Measurements from ENCODE around the gene DDIT4. TPM values are rescaled to one million over a fixed set of nuclear protein-coding genes. Genes with fewer than 3 reads are reported as not detected.
A peak's percentile ranks its signal among the peaks of the same experiment; 100 is the strongest.

Gene DDIT4
- total and polyA plus RNA-seq, 9 of the 15 experiments (the other 6 are each of a cell fraction or from before 2014, with no cell fraction given), result 8.2 to 675 (median 159) TPM

DNA sequence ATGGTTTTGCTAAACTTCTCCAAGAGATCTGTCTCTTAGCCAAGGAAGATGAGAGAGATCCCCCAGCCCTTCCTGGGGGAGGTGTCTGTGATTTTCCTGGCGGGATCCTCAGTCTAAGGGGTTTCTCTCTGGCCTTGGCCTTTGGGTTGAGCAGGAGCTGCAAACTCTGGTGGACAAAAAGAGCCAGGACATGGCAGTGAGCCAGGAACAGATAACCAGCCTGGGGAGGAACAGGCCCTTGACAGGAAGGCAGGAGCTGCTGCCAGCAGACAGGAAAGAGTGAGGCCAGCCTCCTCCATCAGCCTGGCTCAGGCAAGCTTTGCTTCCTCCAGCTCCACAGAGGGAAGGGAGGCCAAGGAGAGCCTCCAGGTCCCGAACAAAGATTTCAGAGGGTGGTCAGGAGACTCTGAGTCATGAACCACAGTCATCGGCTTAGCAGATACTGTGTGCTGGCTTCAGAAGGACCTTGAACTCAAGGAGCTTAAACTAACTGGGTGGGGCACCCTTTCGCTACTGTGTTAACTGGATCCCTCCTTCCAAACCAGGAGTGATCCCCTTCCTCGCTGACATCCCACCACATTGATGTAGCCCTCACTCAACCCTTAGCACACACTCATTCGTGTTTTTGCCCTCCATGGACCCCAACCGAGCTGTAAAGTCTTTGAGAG lies 34.7 kb downstream of the DDIT4 start (continued):
- TF ChIP-seq ZBTB7A (IDR thresholded peaks at IDR 0.05; ENCODE audit: borderline replicate concordance, control insufficient read depth, low read depth, low read length) (peak; percentile 31; the same call in 1 of the 2 replicates), ZNF764 (CRISPR knock-in tag; IDR thresholded peaks at IDR 0.05; ENCODE audit: low read depth) (no peak), FOXM1 (IDR thresholded peaks at IDR 0.05; ENCODE audit: low read depth) (peak; percentile 53), FOXM1 (CRISPR knock-in tag; IDR thresholded peaks at IDR 0.05; ENCODE audit: low read depth) (no peak), CXXC5 (CRISPR knock-in tag; IDR thresholded peaks at IDR 0.05) (peak; percentile 82), ZNF239 (CRISPR knock-in tag; IDR thresholded peaks at IDR 0.05) (peak; percentile 86), CBFA2T2 (conservative IDR thresholded peaks at IDR 0.05) (peak; percentile 42), LEF1 (IDR thresholded peaks at IDR 0.05) (peak; percentile 80; the same call in 1 of the 2 replicates), TEAD4 (IDR thresholded peaks at IDR 0.05; ENCODE audit: low read length) (peak; percentile 64), TEAD4 (CRISPR knock-in tag; IDR thresholded peaks at IDR 0.05; ENCODE audit: borderline replicate concordance) (no peak), CBX2 (IDR thresholded peaks at IDR 0.05; ENCODE audit: insufficient read depth, low read length, poor library complexity, severe bottlenecking) (no peak), SUPT5H (IDR thresholded peaks at IDR 0.05) (peak; percentile 38; the same call in 1 of the 2 replicates), ESRRA (IDR thresholded peaks at IDR 0.05; ENCODE audit: borderline replicate concordance, low read depth) (peak; percentile 91), RBBP5 (IDR thresholded peaks at IDR 0.05; ENCODE audit: borderline replicate concordance, insufficient read depth, low read length, poor library complexity, severe bottlenecking) (peak; percentile 54), ZNF766 (CRISPR knock-in tag; conservative IDR thresholded peaks at IDR 0.05) (peak; percentile 90), SMAD4 (CRISPR knock-in tag; conservative IDR thresholded peaks at IDR 0.05) (peak; percentile 96), TCFL5 (CRISPR knock-in tag; conservative IDR thresholded peaks at IDR 0.05) (no peak), RFX7 (CRISPR knock-in tag; IDR thresholded peaks at IDR 0.05) (no peak), ZFP36 (IDR thresholded peaks at IDR 0.05; ENCODE audit: low read depth, low read length, partially characterized antibody) (peak; percentile 99), EHMT2 (IDR thresholded peaks at IDR 0.05) (peak; percentile 50; the same call in 1 of the 2 replicates), HSF4 (CRISPR knock-in tag; IDR thresholded peaks at IDR 0.05; ENCODE audit: borderline replicate concordance) (peak; percentile 72; the same call in 1 of the 2 replicates)
- TF ChIP-seq, protein P1, sequence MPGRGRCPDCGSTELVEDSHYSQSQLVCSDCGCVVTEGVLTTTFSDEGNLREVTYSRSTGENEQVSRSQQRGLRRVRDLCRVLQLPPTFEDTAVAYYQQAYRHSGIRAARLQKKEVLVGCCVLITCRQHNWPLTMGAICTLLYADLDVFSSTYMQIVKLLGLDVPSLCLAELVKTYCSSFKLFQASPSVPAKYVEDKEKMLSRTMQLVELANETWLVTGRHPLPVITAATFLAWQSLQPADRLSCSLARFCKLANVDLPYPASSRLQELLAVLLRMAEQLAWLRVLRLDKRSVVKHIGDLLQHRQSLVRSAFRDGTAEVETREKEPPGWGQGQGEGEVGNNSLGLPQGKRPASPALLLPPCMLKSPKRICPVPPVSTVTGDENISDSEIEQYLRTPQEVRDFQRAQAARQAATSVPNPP (IDR thresholded peaks at IDR 0.05; ENCODE audit: borderline replicate concordance, insufficient read depth, insufficient read length), result no peak
- TF ChIP-seq, protein P2, sequence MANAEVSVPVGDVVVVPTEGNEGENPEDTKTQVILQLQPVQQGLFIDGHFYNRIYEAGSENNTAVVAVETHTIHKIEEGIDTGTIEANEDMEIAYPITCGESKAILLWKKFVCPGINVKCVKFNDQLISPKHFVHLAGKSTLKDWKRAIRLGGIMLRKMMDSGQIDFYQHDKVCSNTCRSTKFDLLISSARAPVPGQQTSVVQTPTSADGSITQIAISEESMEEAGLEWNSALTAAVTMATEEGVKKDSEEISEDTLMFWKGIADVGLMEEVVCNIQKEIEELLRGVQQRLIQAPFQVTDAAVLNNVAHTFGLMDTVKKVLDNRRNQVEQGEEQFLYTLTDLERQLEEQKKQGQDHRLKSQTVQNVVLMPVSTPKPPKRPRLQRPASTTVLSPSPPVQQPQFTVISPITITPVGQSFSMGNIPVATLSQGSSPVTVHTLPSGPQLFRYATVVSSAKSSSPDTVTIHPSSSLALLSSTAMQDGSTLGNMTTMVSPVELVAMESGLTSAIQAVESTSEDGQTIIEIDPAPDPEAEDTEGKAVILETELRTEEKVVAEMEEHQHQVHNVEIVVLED (CRISPR knock-in tag; IDR thresholded peaks at IDR 0.05), result peak; percentile 16
- TF ChIP-seq, protein P3, sequence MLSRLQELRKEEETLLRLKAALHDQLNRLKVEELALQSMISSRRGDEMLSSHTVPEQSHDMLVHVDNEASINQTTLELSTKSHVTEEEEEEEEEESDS (CRISPR knock-in tag; IDR thresholded peaks at IDR 0.05), result no peak
- TF ChIP-seq, protein P4, sequence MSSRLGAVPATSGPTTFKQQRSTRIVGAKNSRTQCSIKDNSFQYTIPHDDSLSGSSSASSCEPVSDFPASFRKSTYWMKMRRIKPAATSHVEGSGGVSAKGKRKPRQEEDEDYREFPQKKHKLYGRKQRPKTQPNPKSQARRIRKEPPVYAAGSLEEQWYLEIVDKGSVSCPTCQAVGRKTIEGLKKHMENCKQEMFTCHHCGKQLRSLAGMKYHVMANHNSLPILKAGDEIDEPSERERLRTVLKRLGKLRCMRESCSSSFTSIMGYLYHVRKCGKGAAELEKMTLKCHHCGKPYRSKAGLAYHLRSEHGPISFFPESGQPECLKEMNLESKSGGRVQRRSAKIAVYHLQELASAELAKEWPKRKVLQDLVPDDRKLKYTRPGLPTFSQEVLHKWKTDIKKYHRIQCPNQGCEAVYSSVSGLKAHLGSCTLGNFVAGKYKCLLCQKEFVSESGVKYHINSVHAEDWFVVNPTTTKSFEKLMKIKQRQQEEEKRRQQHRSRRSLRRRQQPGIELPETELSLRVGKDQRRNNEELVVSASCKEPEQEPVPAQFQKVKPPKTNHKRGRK (tag; IDR thresholded peaks at IDR 0.05), result no peak
